Brain pericyte (primary cell): ENCODE results near the gene COL27A1.

ENCODE experiments used
- DNase-seq: peaks from one replicate; pipeline ENCODE4 v3.0.0-alpha.2; 2012; ENCODE audit warnings: low read depth, low spot score

COL27A1 gene

DNA sequence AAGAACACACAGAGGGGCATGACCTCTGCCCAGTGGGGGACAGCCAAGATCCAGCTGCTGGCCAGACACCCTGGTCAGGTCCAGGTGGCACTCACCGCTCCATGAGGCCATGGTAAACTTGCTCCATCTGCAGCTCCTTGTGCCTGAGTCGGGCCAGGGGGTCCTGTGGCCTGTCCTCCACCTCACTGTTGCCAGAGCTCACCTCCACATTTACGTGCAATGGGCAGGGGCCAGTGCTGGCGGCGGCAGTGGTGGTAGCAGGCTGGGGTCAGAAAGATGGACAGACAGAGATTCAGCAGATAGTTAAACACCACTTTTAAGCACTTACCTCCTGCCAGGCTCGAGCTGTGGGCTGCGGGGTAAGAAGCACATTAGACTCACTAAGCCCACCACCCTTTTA is 204.5 kb downstream of the COL27A1 start:
- DNase-seq, result no peak

DNA sequence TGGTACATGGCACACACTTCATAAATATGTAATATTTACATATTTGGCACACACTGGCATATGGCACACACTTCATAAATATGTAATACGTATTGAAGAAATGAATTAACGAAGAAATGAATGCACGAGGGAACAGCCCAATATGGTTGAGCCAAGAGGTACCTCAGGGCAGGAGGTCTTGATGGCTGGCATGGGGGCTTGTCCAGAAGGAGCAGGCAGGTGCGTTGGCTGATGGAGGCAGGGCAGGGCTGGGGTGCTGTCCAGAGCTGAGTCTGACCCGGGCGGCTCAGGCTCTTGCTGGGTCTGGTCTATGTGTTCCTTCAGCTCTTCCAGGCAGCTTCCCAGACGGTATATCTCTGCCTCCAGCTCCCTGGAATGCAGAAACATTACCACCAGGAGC is 206.2 kb downstream of the COL27A1 start:
- no peak for DNase-seq
